Activated T-helper 17 cell treated with anti-CD3 and anti-CD28 coated beads, Interleukin-2, amount 50 U/mL, for 72 hours (primary cell): Measurements from ENCODE around the gene PCSK5. TPM values are rescaled to one million over a fixed set of nuclear protein-coding genes. Genes with fewer than 3 reads are reported as not detected.
A peak's percentile ranks its signal among the peaks of the same experiment; 100 is the strongest.
"Not testable (repeated sequence)": the region's sequence is repeated elsewhere in the genome, so short reads cannot be mapped to it uniquely, and the experiment has no call there.

Experiments used
- ATAC-seq: fragments of 150-1000 bp; cut with Tn5 transposase; replicated peaks from 2 replicates; pipeline ENCODE4 v1.10.0; 2021; ENCODE audit warnings: mild to moderate bottlenecking, moderate library complexity
- H3K27ac Mint-ChIP-seq: one replicate; pipeline ENCODE4 v1.8.0; 2022; ENCODE audit warnings: mixed read lengths
- H3K27me3 Mint-ChIP-seq: one replicate; pipeline ENCODE4 v1.8.0; 2022; ENCODE audit warnings: mixed read lengths
- H3K36me3 Mint-ChIP-seq: one replicate; pipeline ENCODE4 v1.8.0; 2022; ENCODE audit warnings: low read depth, mild to moderate bottlenecking, mixed read lengths
- H3K4me1 Mint-ChIP-seq: one replicate; pipeline ENCODE4 v1.8.0; 2022; ENCODE audit warnings: mixed read lengths
- H3K4me3 Mint-ChIP-seq: one replicate; pipeline ENCODE4 v1.8.0; 2022; ENCODE audit warnings: mild to moderate bottlenecking, mixed read lengths
- H3K9me3 Mint-ChIP-seq: one replicate; pipeline ENCODE4 v1.8.0; 2022; ENCODE audit warnings: mixed read lengths
- total RNA-seq, 2 donors: library from RNA; stranded (reverse); gene quantifications; one replicate each; pipeline ENCODE4 v1.2.3, GENCODE V29; 2022

Gene PCSK5
- total RNA-seq, 2 donors from 2014 or later: 1.6 to 3.8 TPM

DNA sequence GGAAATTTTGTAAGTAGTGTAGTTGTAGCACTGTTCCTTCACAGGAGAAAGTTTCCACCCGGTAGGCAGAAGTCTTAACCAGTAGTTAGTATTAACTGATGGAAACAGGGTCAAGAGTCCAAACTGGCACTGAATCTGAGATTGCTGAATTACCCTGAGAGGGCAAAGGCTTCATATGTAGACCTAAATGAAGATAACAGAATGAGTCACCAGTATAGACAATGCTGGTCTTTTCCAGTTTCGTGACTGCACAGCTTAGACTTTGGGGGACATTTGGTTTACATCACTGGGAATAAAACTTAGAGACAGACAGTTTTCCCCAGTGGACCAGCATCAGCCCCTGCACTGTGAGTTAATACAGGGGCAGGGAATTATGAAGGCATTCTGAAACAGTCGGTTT lies 60.5 kb downstream of the PCSK5 start:
- H3K4me1 Mint-ChIP-seq: no peaks in the 10 kb centered on the region
- no peak overlapping the region for H3K4me3 Mint-ChIP-seq
- ATAC-seq: no peak
- no peak overlapping the region for H3K27ac Mint-ChIP-seq
- no peaks in the 10 kb centered on the region for H3K27me3 Mint-ChIP-seq
- H3K9me3 Mint-ChIP-seq: no peaks in the 10 kb centered on the region
- peaks cover 8% of the 10 kb centered on the region for H3K36me3 Mint-ChIP-seq

DNA sequence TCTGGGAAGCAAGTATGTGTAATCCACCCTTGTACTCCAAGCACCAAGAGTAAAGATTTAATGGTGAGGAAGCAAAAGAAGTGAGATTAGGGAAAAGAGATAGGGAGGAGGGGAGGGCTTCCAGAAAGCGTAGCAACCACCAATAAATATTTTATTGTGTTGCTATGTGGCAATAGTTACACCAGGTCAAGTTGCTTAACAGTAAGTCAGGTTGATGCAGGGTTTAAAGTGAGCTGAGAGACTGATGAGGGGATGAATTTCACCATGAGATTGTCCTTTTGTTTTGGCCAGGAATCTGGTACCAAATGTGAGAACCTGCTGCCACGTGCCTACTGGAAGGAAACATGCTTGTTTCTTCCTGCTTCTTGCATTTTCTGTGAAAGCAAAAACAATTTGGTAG lies 62.7 kb downstream of the PCSK5 start:
- Mint-ChIP-seq H3K4me1 (no peaks in the 10 kb centered on the region), H3K9me3 (no peaks in the 10 kb centered on the region), H3K27ac (no peak overlapping the region), H3K27me3 (no peaks in the 10 kb centered on the region), H3K36me3 (no peaks in the 10 kb centered on the region), H3K4me3 (no peak overlapping the region)
- ATAC-seq: no peak

DNA sequence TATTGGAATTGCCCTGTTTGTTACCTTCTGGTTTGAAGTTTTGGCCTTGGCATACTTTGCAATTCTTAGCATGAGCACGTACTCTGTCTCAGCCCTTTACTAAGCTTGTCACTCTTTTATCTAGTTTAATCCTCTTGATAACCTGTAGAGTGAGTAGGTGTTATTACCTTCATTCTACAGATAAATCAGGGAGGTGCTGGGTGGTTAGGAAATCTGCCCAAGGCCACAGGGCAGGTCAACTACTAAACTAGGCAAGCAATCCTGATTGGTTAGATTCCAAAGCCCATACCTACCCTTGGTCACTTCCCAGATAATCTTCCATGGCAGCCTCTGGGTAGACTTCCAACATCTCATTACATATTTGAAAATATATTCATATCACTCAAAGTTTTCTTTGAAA lies 65.7 kb downstream of the PCSK5 start:
- Mint-ChIP-seq H3K27me3 (no peaks in the 10 kb centered on the region), H3K4me3 (no peak overlapping the region), H3K9me3 (no peaks in the 10 kb centered on the region), H3K27ac (no peak overlapping the region), H3K4me1 (peaks cover 5% of the 10 kb centered on the region), H3K36me3 (no peaks in the 10 kb centered on the region)
- no peak for ATAC-seq

DNA sequence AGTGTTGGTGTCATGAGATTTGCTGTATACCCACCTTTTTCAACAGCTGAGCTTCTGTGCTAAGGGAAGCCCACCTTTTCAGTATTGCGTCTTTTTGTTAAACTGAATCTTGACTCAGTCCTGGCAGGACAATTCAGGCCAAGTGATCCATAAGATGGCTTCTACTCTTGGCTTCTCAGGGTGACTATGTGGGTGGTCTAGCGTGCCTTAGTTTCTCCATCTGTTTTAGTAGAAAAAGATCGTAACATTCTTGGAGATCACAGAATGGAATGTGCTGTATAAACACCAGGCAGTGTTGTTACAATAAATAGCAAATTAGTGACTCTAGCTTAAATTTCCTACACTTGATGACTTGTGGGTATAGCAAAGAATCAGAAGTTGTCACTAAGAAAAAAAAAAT lies 66.6 kb downstream of the PCSK5 start:
- Mint-ChIP-seq H3K9me3 (peaks cover 3% of the 10 kb centered on the region), H3K4me1 (peaks cover 10% of the 10 kb centered on the region), H3K27ac (no peak overlapping the region), H3K27me3 (no peaks in the 10 kb centered on the region), H3K36me3 (no peaks in the 10 kb centered on the region), H3K4me3 (no peak overlapping the region)
- no peak for ATAC-seq

DNA sequence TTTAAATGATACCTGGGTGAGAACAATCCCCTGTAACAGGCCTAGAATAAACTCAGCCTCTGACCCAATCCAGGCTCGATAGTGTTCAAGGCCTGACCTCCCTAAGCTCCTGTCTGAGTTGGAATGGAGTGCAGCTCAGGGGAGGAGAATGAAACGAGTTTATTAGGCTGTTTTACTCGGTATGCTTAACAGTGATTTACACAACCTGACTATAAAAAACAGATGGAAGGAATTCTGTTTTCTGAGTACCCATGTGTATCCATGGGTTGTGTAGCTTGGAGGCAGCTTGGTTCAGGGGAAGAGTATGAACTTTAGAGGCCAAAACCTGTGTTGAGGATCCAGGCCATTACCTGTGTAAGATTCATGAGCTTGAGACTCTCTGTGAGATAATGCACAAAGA lies 67.8 kb downstream of the PCSK5 start:
- Mint-ChIP-seq H3K4me1 (peaks cover 11% of the 10 kb centered on the region), H3K4me3 (no peak overlapping the region), H3K27me3 (no peaks in the 10 kb centered on the region), H3K36me3 (no peaks in the 10 kb centered on the region), H3K27ac (no peak overlapping the region), H3K9me3 (peaks cover 3% of the 10 kb centered on the region)
- ATAC-seq: no peak

DNA sequence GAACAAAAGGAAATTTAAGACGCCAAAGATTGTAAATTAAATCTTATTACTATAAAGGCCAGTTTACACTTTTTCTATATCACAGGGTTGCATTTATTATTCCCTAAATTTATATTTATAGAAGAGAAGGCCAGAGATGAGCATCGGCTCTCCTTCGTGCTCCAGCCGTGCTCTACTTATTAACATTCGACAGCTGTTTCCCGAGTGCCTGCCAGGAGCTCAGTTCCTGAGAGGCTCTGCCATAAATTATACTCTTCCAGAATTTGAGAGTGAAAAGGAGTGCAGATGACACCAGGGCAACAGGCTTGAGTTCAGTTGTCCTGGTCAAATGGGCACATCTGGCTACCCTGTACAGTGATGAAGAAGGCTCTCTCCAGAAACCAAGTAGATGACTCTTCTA lies 70.1 kb downstream of the PCSK5 start:
- no peak for ATAC-seq
- Mint-ChIP-seq H3K9me3 (peaks cover 3% of the 10 kb centered on the region), H3K27ac (no peak overlapping the region), H3K27me3 (no peaks in the 10 kb centered on the region), H3K36me3 (no peaks in the 10 kb centered on the region), H3K4me3 (no peak overlapping the region), H3K4me1 (peaks cover 11% of the 10 kb centered on the region)

DNA sequence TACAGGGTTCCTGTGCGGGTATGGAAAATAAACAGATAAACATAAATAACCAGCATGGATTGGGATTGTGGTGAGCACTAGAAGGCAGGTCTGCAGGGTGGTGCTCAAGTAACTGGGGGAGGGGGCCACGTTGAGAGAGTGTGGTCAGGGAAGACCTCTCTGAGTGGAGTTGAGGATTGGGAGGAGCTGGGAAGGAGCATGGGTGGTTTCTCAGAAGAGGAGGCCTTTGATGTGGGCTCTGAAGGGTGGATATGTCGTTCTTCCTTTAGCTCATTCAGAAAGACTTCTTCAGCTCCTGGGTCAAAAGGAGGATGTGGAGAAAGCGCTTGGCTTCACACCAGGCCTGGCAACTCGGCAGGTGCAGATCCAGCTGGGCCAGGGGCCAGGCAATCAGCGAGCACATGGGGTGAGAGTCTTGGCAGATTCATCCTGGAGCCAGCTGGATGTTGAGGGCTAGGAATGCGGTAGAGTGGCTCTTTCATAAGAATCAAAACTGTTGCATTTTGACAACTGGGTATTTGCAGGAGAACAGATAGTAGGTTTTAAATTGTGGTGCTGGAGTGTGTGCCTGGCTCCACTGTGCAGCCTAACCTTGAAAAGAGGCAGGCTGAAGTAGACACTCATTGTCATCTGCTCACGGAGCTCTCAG lies 71.7 kb downstream of the PCSK5 start:
- ATAC-seq: peak; percentile 16
- Mint-ChIP-seq H3K27ac (no peak overlapping the region), H3K9me3 (peaks cover 3% of the 10 kb centered on the region), H3K4me1 (peaks cover 11% of the 10 kb centered on the region), H3K36me3 (no peaks in the 10 kb centered on the region), H3K27me3 (no peaks in the 10 kb centered on the region), H3K4me3 (no peak overlapping the region)

DNA sequence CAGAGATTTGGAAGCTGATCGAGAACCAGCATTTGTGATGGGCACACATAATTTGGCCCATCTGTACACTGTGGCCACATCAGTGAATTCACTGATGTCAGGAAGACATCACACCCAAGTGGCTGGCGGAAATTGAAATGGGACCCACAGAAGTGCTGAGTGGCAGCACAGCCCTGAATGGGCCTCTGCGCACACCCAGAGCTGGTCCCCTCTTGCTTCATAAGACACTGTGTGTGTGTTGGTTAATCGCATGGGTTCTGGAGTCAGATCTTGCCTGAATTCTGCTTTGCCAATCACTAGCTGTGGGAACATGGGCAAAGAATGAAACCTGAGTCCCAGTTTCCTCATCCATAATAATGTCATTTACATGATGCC lies 72.2 kb downstream of the PCSK5 start:
- Mint-ChIP-seq H3K4me3 (no peak overlapping the region), H3K9me3 (peaks cover 3% of the 10 kb centered on the region), H3K36me3 (no peaks in the 10 kb centered on the region), H3K27ac (no peak overlapping the region), H3K27me3 (no peaks in the 10 kb centered on the region), H3K4me1 (peaks cover 11% of the 10 kb centered on the region)
- ATAC-seq: no peak

DNA sequence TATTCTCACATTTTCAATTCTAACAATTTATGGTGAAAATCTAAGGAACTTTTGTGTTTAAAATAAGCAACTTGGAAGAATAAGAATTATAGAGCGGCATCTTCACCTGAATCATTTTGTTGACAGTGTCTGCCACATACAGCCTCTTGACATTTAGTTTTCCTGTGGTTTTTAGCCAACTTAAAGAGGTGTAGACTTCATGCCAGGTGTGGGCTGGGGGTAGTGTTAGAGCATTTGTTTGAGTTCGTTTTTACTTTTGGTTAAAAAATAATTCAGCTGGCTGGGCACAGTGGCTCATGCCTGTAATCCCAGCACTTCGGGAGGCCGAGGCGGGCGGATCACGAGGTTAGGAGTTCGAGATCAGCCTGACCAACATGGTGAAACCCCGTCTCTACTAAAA lies 72.8 kb downstream of the PCSK5 start:
- H3K4me1 Mint-ChIP-seq: peaks cover 11% of the 10 kb centered on the region
- not testable (repeated sequence) for H3K4me3 Mint-ChIP-seq, H3K36me3 Mint-ChIP-seq, H3K27ac Mint-ChIP-seq, H3K9me3 Mint-ChIP-seq, H3K27me3 Mint-ChIP-seq, ATAC-seq

DNA sequence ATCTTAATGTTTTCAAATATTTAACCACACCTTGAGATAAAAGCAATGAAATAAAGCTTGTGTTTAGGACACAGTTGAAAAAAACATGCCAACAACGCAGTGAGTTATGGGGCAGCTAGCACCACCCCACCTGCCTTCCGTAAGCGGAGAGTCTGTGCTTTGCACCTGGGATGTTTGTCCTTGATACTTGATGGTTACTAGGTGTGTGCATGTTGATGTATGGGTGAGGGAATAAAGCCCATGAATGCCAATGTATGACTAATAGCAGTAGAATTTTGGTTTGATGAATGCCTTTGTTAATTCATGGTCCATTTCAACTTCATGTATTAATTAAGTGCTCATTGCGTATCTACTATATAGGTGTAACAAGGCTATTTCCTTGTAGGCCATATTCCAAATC lies 74.0 kb downstream of the PCSK5 start:
- Mint-ChIP-seq H3K36me3 (no peaks in the 10 kb centered on the region), H3K9me3 (peaks cover 3% of the 10 kb centered on the region), H3K27ac (no peak overlapping the region), H3K4me3 (no peak overlapping the region), H3K27me3 (no peaks in the 10 kb centered on the region), H3K4me1 (peaks cover 11% of the 10 kb centered on the region)
- ATAC-seq: no peak

DNA sequence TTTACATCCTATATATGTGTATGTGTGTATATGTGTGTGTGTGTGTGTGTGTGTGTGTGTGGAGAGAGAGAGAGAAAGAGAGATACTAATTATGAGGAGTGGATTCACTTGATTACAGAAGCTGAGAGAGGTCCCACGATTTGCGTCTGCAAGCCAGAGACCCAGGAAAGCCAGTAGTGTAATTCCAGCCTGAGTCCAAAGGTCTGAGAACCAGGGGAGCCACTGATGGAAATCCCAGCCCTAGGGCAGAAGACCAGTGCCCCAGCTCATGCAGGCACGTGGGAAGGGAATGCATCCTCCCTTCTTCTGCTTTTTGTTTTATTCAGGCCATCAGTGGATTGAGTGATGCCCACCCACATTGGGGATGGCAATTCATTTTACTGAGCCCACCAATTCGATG lies 74.8 kb downstream of the PCSK5 start:
- Mint-ChIP-seq H3K27ac (no peak overlapping the region), H3K27me3 (no peaks in the 10 kb centered on the region), H3K9me3 (peaks cover 3% of the 10 kb centered on the region), H3K4me3 (no peak overlapping the region), H3K4me1 (peaks cover 7% of the 10 kb centered on the region), H3K36me3 (no peaks in the 10 kb centered on the region)
- no peak for ATAC-seq

DNA sequence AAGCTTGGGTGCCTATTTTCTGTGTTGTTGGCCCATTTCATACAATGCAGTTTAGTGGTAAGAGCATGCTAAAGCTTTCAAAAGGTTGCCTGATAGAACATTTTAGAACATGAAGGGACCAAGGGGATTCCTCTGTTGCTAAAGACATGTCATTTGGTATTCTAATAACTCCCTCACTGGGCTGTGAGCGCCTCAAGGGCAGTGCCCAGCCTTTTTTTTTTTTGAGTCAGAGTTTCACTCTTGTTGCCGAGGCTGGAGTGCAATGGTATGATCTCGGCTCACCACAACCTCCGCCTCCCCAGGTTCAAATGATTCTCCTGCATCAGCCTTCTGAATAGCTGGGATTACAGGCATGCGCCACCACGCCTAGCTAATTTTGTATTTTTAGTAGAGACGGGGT lies 77.1 kb downstream of the PCSK5 start:
- H3K36me3 Mint-ChIP-seq: no peaks in the 10 kb centered on the region
- H3K4me1 Mint-ChIP-seq: no peaks in the 10 kb centered on the region
- H3K27ac Mint-ChIP-seq: no peak overlapping the region
- no peaks in the 10 kb centered on the region for H3K27me3 Mint-ChIP-seq
- no peak for ATAC-seq
- no peak overlapping the region for H3K4me3 Mint-ChIP-seq
- H3K9me3 Mint-ChIP-seq: peaks cover 2% of the 10 kb centered on the region

DNA sequence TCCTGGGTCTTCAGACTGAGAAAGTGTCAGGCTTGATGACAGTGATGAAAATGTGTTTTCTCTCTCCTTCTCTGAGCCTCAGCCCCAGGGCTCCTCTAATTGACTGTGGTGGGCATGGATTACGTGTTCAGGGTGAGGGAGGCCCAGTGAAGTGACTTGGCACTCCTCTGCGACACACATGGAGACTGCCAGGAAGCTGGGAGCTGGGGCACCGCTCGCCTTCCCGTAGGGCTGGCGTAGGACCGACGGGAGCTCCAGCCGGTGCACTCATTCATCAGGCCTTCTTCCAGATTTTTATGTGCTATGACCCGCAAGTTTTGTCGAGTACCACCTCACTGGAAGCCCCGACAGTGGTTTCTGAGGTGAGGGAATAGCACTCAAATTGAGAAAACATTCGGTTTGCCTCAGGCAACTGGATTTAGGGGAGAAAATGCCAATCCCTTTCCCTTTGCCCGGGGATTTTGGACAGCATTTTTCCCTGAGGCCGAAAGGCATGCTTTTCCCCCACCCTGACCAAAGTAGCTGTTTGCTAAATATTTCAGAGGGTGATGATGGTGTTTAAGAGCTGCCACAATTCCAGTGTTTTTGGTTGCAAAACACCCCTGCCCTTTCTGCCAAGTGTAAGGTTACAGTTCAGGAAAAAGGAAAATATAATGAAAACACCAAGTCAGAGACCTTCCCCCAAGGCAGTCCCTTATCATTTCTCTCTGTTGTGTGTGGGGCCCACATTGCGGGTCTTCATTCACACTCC lies 83.7 kb downstream of the PCSK5 start:
- Mint-ChIP-seq H3K9me3 (peaks cover 5% of the 10 kb centered on the region), H3K27me3 (no peaks in the 10 kb centered on the region), H3K4me1 (no peaks in the 10 kb centered on the region), H3K36me3 (no peaks in the 10 kb centered on the region), H3K4me3 (no peak overlapping the region), H3K27ac (no peak overlapping the region)
- no peak for ATAC-seq

DNA sequence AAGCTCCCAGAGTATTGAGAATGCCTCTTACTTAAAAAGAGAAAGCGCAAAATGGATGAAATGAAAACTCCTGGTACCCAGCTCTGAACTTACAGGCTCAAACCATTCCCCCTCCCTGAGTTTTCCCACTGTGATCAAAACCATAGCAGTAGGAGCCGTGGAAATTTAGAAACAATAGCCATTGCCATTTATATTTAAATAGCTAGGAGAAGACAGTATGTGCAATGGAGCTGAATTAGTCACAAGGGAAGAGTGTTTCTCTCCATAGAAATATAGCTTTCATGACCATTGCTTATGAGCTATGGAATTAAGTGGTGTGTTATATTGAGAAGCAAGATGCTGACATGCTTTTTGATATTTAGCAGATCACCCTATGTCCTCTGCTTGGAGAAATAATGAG lies 84.6 kb downstream of the PCSK5 start:
- H3K36me3 Mint-ChIP-seq: no peaks in the 10 kb centered on the region
- H3K9me3 Mint-ChIP-seq: peaks cover 5% of the 10 kb centered on the region
- no peak for ATAC-seq
- no peaks in the 10 kb centered on the region for H3K27me3 Mint-ChIP-seq
- no peak overlapping the region for H3K4me3 Mint-ChIP-seq
- no peak overlapping the region for H3K27ac Mint-ChIP-seq
- no peaks in the 10 kb centered on the region for H3K4me1 Mint-ChIP-seq

DNA sequence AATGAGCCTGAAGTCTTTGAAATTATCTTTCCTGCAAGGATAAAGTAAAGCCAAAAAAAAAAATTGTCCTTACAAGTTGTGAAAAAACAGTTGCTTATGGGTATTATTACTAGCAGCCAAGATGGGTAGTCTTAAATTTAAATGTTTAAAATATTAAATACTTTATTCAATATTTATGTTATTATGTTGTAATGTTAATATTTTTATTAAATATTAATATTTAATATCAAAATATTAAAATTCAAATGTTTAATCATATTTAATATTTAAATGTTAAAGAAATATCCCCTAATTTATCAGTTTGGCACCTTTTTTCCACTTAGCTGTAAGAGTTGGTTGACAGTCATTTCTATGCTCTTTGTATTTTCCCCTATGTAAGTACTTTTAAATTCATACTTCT lies 86.1 kb downstream of the PCSK5 start:
- H3K27ac Mint-ChIP-seq: no peak overlapping the region
- no peaks in the 10 kb centered on the region for H3K4me1 Mint-ChIP-seq
- ATAC-seq: no peak
- peaks cover 5% of the 10 kb centered on the region for H3K9me3 Mint-ChIP-seq
- H3K4me3 Mint-ChIP-seq: no peak overlapping the region
- H3K36me3 Mint-ChIP-seq: no peaks in the 10 kb centered on the region
- H3K27me3 Mint-ChIP-seq: no peaks in the 10 kb centered on the region
